ENCODE results near the gene IFIT2. TPM values are rescaled to one million over a fixed set of nuclear protein-coding genes. Genes with fewer than 3 reads are reported as not detected.

The IFIT2 gene
- total and polyA plus RNA-seq, 2 experiments from 2014 or later: 2.9 to 4.6 TPM

GRCh38 chr10:89295597-89295996 lies 6.2 kb upstream of the IFIT2 start:
- no peak overlapping the region for H2AFZ ChIP-seq
- H3K36me3 ChIP-seq (replicated peaks; ENCODE audit: insufficient read depth, low read depth): no peaks in the 10 kb centered on the region
- H3K27ac ChIP-seq: peak overlapping the region; percentile 62
- no peaks in the 10 kb centered on the region for H4K20me1 ChIP-seq (ENCODE audit: insufficient read depth, poor library complexity, severe bottlenecking)
- no peaks in the 10 kb centered on the region for H3K27me3 ChIP-seq
- no peaks in the 10 kb centered on the region for H3K9me3 ChIP-seq (ENCODE audit: low read depth)
- WGBS (ENCODE audit: low lambda C conversion rate, missing lambda C conversion rate): 76% methylated on average over 1 of the region's 1 CpG
- H3K9me2 ChIP-seq (replicated peaks; ENCODE audit: insufficient read depth): no peaks in the 10 kb centered on the region
- H3K4me1 ChIP-seq (ENCODE audit: insufficient read depth): no peaks in the 10 kb centered on the region
- H3K4me3 ChIP-seq: no peak overlapping the region
- peak overlapping the region; percentile 3 for H3K4me2 ChIP-seq
- no peak for TF ChIP-seq CTCF (IDR thresholded peaks at IDR 0.05; ENCODE audit: poor library complexity)
- no peak for TF ChIP-seq EZH2 (IDR thresholded peaks at IDR 0.05; ENCODE audit: borderline replicate concordance)
- TF ChIP-seq EZH2phosphoT487 (IDR thresholded peaks at IDR 0.05; ENCODE audit: low read depth, severe bottlenecking, unreplicated experiment): no peak
- no peaks in the 10 kb centered on the region for H3K79me2 ChIP-seq
- peak; percentile 18 for DNase-seq (ENCODE audit: low spot score)

GRCh38 chr10:89296220-89296648 lies 5.6 kb upstream of the IFIT2 start:
- peak overlapping the region; percentile 62 for H3K27ac ChIP-seq
- TF ChIP-seq EZH2 (IDR thresholded peaks at IDR 0.05; ENCODE audit: borderline replicate concordance): no peak
- TF ChIP-seq EZH2phosphoT487 (IDR thresholded peaks at IDR 0.05; ENCODE audit: low read depth, severe bottlenecking, unreplicated experiment): no peak
- TF ChIP-seq CTCF (IDR thresholded peaks at IDR 0.05; ENCODE audit: poor library complexity): no peak
- no peak overlapping the region for H3K4me3 ChIP-seq
- no peak overlapping the region for H2AFZ ChIP-seq
- no peaks in the 10 kb centered on the region for H3K36me3 ChIP-seq (replicated peaks; ENCODE audit: insufficient read depth, low read depth)
- H3K4me2 ChIP-seq: peak overlapping the region; percentile 3
- no peaks in the 10 kb centered on the region for H4K20me1 ChIP-seq (ENCODE audit: insufficient read depth, poor library complexity, severe bottlenecking)
- no peaks in the 10 kb centered on the region for H3K9me2 ChIP-seq (replicated peaks; ENCODE audit: insufficient read depth)
- DNase-seq (ENCODE audit: low spot score): no peak
- no peaks in the 10 kb centered on the region for H3K79me2 ChIP-seq
- WGBS (ENCODE audit: low lambda C conversion rate, missing lambda C conversion rate): 88% methylated on average over 5 of the region's 5 CpGs
- no peaks in the 10 kb centered on the region for H3K27me3 ChIP-seq
- H3K4me1 ChIP-seq (ENCODE audit: insufficient read depth): peaks cover 2% of the 10 kb centered on the region
- no peaks in the 10 kb centered on the region for H3K9me3 ChIP-seq (ENCODE audit: low read depth)

- Histone ChIP-seq H3K9me3 (ENCODE audit: low read depth) (no peaks in the 10 kb centered on the region), H2AFZ (no peak overlapping the region), H3K27me3 (no peaks in the 10 kb centered on the region), H3K4me1 (ENCODE audit: insufficient read depth) (peaks cover 5% of the 10 kb centered on the region), H3K4me2 (no peak overlapping the region), H3K27ac (no peak overlapping the region), H3K9me2 (replicated peaks; ENCODE audit: insufficient read depth) (no peaks in the 10 kb centered on the region), H3K36me3 (replicated peaks; ENCODE audit: insufficient read depth, low read depth) (no peaks in the 10 kb centered on the region), H3K4me3 (no peak overlapping the region), H4K20me1 (ENCODE audit: insufficient read depth, poor library complexity, severe bottlenecking) (no peaks in the 10 kb centered on the region), H3K79me2 (no peaks in the 10 kb centered on the region)
- TF ChIP-seq CTCF (IDR thresholded peaks at IDR 0.05; ENCODE audit: poor library complexity) (no peak), EZH2 (IDR thresholded peaks at IDR 0.05; ENCODE audit: borderline replicate concordance) (no peak), EZH2phosphoT487 (IDR thresholded peaks at IDR 0.05; ENCODE audit: low read depth, severe bottlenecking, unreplicated experiment) (no peak)
- DNase-seq (ENCODE audit: low spot score): no peak
- 94% methylated on average over 4 of the region's 4 CpGs for WGBS (ENCODE audit: low lambda C conversion rate, missing lambda C conversion rate)
These were observed 4.5 kb upstream of the IFIT2 start for GRCh38 chr10:89297356-89297755.

GRCh38 chr10:89297791-89298190 lies 4.1 kb upstream of the IFIT2 start:
- H3K9me3 ChIP-seq (ENCODE audit: low read depth): no peaks in the 10 kb centered on the region
- 97% methylated on average over 5 of the region's 5 CpGs for WGBS (ENCODE audit: low lambda C conversion rate, missing lambda C conversion rate)
- no peaks in the 10 kb centered on the region for H3K9me2 ChIP-seq (replicated peaks; ENCODE audit: insufficient read depth)
- no peaks in the 10 kb centered on the region for H4K20me1 ChIP-seq (ENCODE audit: insufficient read depth, poor library complexity, severe bottlenecking)
- H3K4me2 ChIP-seq: no peak overlapping the region
- no peak overlapping the region for H3K27ac ChIP-seq
- no peaks in the 10 kb centered on the region for H3K79me2 ChIP-seq
- DNase-seq (ENCODE audit: low spot score): no peak
- H3K4me1 ChIP-seq (ENCODE audit: insufficient read depth): peaks cover 5% of the 10 kb centered on the region
- H3K4me3 ChIP-seq: no peak overlapping the region
- TF ChIP-seq EZH2phosphoT487 (IDR thresholded peaks at IDR 0.05; ENCODE audit: low read depth, severe bottlenecking, unreplicated experiment) (no peak), CTCF (IDR thresholded peaks at IDR 0.05; ENCODE audit: poor library complexity) (no peak), EZH2 (IDR thresholded peaks at IDR 0.05; ENCODE audit: borderline replicate concordance) (no peak)
- no peaks in the 10 kb centered on the region for H3K36me3 ChIP-seq (replicated peaks; ENCODE audit: insufficient read depth, low read depth)
- H3K27me3 ChIP-seq: no peaks in the 10 kb centered on the region
- H2AFZ ChIP-seq: no peak overlapping the region
